ENCODE results near the gene PHACTR1.

PHACTR1 gene

GRCh38 chr6:13184547-13184946 lies 468.0 kb downstream of the PHACTR1 start:
- H4K20me1 ChIP-seq (ENCODE audit: insufficient read depth, low read length): no peaks in the 10 kb centered on the region
- no peaks in the 10 kb centered on the region for H3K9me2 ChIP-seq (ENCODE audit: low read depth, low read length)
- H3K36me3 ChIP-seq (ENCODE audit: insufficient read depth, low read length): no peaks in the 10 kb centered on the region
- H2AFZ ChIP-seq (ENCODE audit: low read length): no peak overlapping the region
- no peaks in the 10 kb centered on the region for H3F3A ChIP-seq (ENCODE audit: insufficient read depth, low read length)
- no peaks in the 10 kb centered on the region for H3K9me3 ChIP-seq (ENCODE audit: low read length)
- no peaks in the 10 kb centered on the region for H3K79me2 ChIP-seq (ENCODE audit: insufficient read depth, low read length)
- H3K4me1 ChIP-seq (ENCODE audit: insufficient read depth, low read length, severe bottlenecking): no peaks in the 10 kb centered on the region
- H3K27me3 ChIP-seq (ENCODE audit: insufficient read depth, low read length): peaks cover 11% of the 10 kb centered on the region; the same call in 1 of the 2 replicates
- no peak overlapping the region for H3K4me3 ChIP-seq (ENCODE audit: low read depth, low read length, poor library complexity, severe bottlenecking)
- no peak overlapping the region for H3K9ac ChIP-seq (ENCODE audit: low read length)
- H3K27ac ChIP-seq (ENCODE audit: low read depth, low read length, poor library complexity, severe bottlenecking): no peak overlapping the region
- no peak overlapping the region for H3K4me2 ChIP-seq (ENCODE audit: low read length)
- TF ChIP-seq EZH2 (IDR thresholded peaks at IDR 0.05; ENCODE audit: borderline replicate concordance, low read length): no peak
- TF ChIP-seq, protein P1, sequence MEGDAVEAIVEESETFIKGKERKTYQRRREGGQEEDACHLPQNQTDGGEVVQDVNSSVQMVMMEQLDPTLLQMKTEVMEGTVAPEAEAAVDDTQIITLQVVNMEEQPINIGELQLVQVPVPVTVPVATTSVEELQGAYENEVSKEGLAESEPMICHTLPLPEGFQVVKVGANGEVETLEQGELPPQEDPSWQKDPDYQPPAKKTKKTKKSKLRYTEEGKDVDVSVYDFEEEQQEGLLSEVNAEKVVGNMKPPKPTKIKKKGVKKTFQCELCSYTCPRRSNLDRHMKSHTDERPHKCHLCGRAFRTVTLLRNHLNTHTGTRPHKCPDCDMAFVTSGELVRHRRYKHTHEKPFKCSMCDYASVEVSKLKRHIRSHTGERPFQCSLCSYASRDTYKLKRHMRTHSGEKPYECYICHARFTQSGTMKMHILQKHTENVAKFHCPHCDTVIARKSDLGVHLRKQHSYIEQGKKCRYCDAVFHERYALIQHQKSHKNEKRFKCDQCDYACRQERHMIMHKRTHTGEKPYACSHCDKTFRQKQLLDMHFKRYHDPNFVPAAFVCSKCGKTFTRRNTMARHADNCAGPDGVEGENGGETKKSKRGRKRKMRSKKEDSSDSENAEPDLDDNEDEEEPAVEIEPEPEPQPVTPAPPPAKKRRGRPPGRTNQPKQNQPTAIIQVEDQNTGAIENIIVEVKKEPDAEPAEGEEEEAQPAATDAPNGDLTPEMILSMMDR (IDR thresholded peaks at IDR 0.05; ENCODE audit: low read length): no peak

DNA sequence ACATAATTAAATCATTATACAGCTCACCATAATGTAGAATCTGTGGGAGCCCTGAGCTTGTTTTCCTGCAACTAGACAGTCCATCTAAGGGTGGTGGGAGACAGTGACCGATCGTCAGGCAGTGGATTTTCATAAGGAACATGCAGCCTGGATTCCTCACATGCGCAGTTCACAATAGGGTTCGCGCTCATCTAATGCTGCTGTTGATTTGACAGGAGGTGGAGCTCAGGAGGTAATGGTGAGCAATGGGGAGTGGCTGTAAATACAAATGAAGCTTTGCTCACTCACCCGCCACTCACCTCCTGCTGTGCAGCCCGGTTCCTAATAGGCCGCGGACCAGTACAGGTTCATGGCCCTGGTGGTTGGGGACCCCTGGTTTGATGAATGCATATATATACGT lies 470.3 kb downstream of the PHACTR1 start:
- Histone ChIP-seq H3K4me2 (ENCODE audit: low read length) (no peak overlapping the region), H3F3A (ENCODE audit: insufficient read depth, low read length) (no peaks in the 10 kb centered on the region), H3K9me3 (ENCODE audit: low read length) (no peaks in the 10 kb centered on the region), H4K20me1 (ENCODE audit: insufficient read depth, low read length) (no peaks in the 10 kb centered on the region), H3K27ac (ENCODE audit: low read depth, low read length, poor library complexity, severe bottlenecking) (no peak overlapping the region), H3K4me1 (ENCODE audit: insufficient read depth, low read length, severe bottlenecking) (no peaks in the 10 kb centered on the region), H2AFZ (ENCODE audit: low read length) (no peak overlapping the region), H3K36me3 (ENCODE audit: insufficient read depth, low read length) (no peaks in the 10 kb centered on the region), H3K79me2 (ENCODE audit: insufficient read depth, low read length) (no peaks in the 10 kb centered on the region), H3K9me2 (ENCODE audit: low read depth, low read length) (no peaks in the 10 kb centered on the region), H3K27me3 (ENCODE audit: insufficient read depth, low read length) (peaks cover 11% of the 10 kb centered on the region; the same call in 1 of the 2 replicates), H3K4me3 (ENCODE audit: low read depth, low read length, poor library complexity, severe bottlenecking) (no peak overlapping the region), H3K9ac (ENCODE audit: low read length) (no peak overlapping the region)
- TF ChIP-seq, protein P1 (IDR thresholded peaks at IDR 0.05; ENCODE audit: low read length): no peak
- no peak for TF ChIP-seq EZH2 (IDR thresholded peaks at IDR 0.05; ENCODE audit: borderline replicate concordance, low read length)

DNA sequence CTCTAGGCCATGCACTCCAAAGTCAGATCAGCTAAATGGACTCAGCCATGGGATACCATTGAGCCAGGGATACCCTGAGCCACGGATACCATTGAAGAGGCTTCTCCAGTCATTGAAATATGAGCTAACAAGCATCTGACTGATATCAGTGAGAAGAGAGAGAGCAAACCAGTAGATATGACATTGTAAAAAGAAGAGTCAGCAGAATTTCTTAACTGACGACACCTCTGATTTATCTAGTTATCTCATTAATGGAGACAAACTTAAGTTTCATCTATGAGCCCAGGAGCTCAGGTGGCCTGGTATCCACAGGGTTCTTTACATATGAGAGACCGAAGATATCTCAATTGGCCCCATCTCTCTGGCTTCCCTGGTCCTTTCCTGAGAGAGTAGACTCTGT lies 471.1 kb downstream of the PHACTR1 start:
- Histone ChIP-seq H2AFZ (ENCODE audit: low read length) (no peak overlapping the region), H4K20me1 (ENCODE audit: insufficient read depth, low read length) (no peaks in the 10 kb centered on the region), H3K9me3 (ENCODE audit: low read length) (no peaks in the 10 kb centered on the region), H3K4me3 (ENCODE audit: low read depth, low read length, poor library complexity, severe bottlenecking) (no peak overlapping the region), H3K27me3 (ENCODE audit: insufficient read depth, low read length) (peaks cover 6% of the 10 kb centered on the region; the same call in 1 of the 2 replicates), H3K27ac (ENCODE audit: low read depth, low read length, poor library complexity, severe bottlenecking) (no peak overlapping the region), H3K4me1 (ENCODE audit: insufficient read depth, low read length, severe bottlenecking) (no peaks in the 10 kb centered on the region), H3F3A (ENCODE audit: insufficient read depth, low read length) (no peaks in the 10 kb centered on the region), H3K9me2 (ENCODE audit: low read depth, low read length) (no peaks in the 10 kb centered on the region), H3K9ac (ENCODE audit: low read length) (no peak overlapping the region), H3K79me2 (ENCODE audit: insufficient read depth, low read length) (no peaks in the 10 kb centered on the region), H3K36me3 (ENCODE audit: insufficient read depth, low read length) (no peaks in the 10 kb centered on the region), H3K4me2 (ENCODE audit: low read length) (no peak overlapping the region)
- TF ChIP-seq EZH2 (IDR thresholded peaks at IDR 0.05; ENCODE audit: borderline replicate concordance, low read length): no peak
- TF ChIP-seq, protein P1 (IDR thresholded peaks at IDR 0.05; ENCODE audit: low read length): no peak

All from OCI-LY1 (cell line).